Measurements from ENCODE around the gene LRRK1.

GRCh38 chr15:100934166-100934565, 15.0 kb downstream of the LRRK1 start:
- TF ChIP-seq ZNF790 (CRISPR knock-in tag; IDR thresholded peaks at IDR 0.05; ENCODE audit: borderline replicate concordance) (no peak), CEBPG (CRISPR knock-in tag; IDR thresholded peaks at IDR 0.05) (no peak), IRF9 (CRISPR knock-in tag; IDR thresholded peaks at IDR 0.05; ENCODE audit: borderline replicate concordance) (no peak), ZNF343 (CRISPR knock-in tag; IDR thresholded peaks at IDR 0.05) (no peak), CTCF (CRISPR knock-in tag; IDR thresholded peaks at IDR 0.05) (no peak), SP1 (IDR thresholded peaks at IDR 0.05) (no peak), SP1 (CRISPR knock-in tag; IDR thresholded peaks at IDR 0.05) (no peak), EHMT2 (IDR thresholded peaks at IDR 0.05; ENCODE audit: borderline replicate concordance, low read depth, low read length) (no peak), GFI1 (CRISPR knock-in tag; IDR thresholded peaks at IDR 0.05; ENCODE audit: borderline replicate concordance) (no peak), SIN3A (IDR thresholded peaks at IDR 0.05; ENCODE audit: borderline replicate concordance, low read depth, low read length) (no peak), CBFB (CRISPR knock-in tag; IDR thresholded peaks at IDR 0.05) (no peak), MEIS1 (CRISPR knock-in tag; IDR thresholded peaks at IDR 0.05; ENCODE audit: borderline replicate concordance) (no peak), ARNT (IDR thresholded peaks at IDR 0.05) (no peak)
